Activated T-helper 17 cell treated with anti-CD3 and anti-CD28 coated beads, Interleukin-2, amount 50 U/mL, for 72 hours (primary cell): ENCODE results near the gene RAX2. TPM values are rescaled to one million over a fixed set of nuclear protein-coding genes. Genes with fewer than 3 reads are reported as not detected.
A peak's percentile ranks its signal among the peaks of the same experiment; 100 is the strongest.
"Not testable (repeated sequence)": the region's sequence is repeated elsewhere in the genome, so short reads cannot be mapped to it uniquely, and the experiment has no call there.

Experiments
- ATAC-seq: fragments of 150-1000 bp; cut with Tn5 transposase; replicated peaks from 2 replicates; pipeline ENCODE4 v1.10.0; 2021; ENCODE audit warnings: mild to moderate bottlenecking, moderate library complexity
- H3K27ac Mint-ChIP-seq: one replicate; pipeline ENCODE4 v1.8.0; 2022; ENCODE audit warnings: mixed read lengths
- H3K27me3 Mint-ChIP-seq: one replicate; pipeline ENCODE4 v1.8.0; 2022; ENCODE audit warnings: mixed read lengths
- H3K36me3 Mint-ChIP-seq: one replicate; pipeline ENCODE4 v1.8.0; 2022; ENCODE audit warnings: low read depth, mild to moderate bottlenecking, mixed read lengths
- H3K4me1 Mint-ChIP-seq: one replicate; pipeline ENCODE4 v1.8.0; 2022; ENCODE audit warnings: mixed read lengths
- H3K4me3 Mint-ChIP-seq: one replicate; pipeline ENCODE4 v1.8.0; 2022; ENCODE audit warnings: mild to moderate bottlenecking, mixed read lengths
- H3K9me3 Mint-ChIP-seq: one replicate; pipeline ENCODE4 v1.8.0; 2022; ENCODE audit warnings: mixed read lengths
- total RNA-seq, 2 donors: library from RNA; stranded (reverse); gene quantifications; one replicate each; pipeline ENCODE4 v1.2.3, GENCODE V29; 2022

RAX2 gene
- total RNA-seq, 2 donors from 2014 or later: not detected

DNA sequence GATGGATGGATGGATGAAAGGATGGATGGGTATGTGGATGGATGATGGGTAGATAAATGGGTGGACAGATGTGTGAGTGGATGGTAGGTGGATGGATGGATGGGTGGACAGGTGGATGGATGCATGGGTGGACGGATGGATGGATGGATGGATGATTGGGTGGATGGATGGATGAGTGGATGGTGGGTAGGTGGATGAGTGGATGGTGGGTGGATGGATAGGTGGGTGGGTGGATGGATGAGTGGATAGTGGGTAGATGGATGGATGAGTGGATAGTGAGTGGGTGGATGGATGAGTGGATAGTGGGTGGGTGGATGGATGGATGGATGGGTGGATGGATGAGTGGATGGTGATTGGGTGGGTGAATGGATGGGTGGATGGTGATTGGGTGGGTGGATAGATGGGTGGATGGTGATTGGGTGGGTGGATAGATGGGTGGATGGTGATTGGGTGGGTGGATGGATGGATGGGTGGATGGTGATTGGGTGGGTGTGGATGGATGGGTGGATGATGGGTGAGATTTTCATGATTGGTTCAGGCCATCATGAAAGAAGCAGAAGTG is 4.5 kb upstream of the RAX2 start:
- no peak overlapping the region for H3K27ac Mint-ChIP-seq
- no peak for ATAC-seq

DNA sequence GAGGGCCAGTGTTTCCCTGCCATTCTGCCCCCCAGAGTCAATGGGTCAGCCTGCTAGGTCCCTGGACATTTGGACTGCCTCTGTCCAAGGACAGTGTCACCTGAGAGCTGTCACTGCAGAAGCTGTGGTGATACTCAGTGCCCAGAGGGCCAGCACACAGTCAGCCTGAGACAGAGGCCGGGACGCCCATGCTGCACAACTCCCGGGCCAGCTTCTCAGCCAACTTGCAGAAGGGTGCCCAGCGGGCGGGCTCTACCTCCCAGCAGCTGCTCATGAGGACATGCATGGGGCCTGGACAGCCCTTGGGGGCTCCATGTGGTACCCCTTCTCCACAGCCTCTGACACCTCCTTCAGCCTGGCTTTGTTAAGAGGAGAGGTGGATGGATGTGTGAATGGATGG is 3.8 kb upstream of the RAX2 start:
- Mint-ChIP-seq H3K27me3 (no peaks in the 10 kb centered on the region), H3K4me3 (no peak overlapping the region), H3K4me1 (no peaks in the 10 kb centered on the region), H3K9me3 (no peaks in the 10 kb centered on the region), H3K36me3 (no peaks in the 10 kb centered on the region), H3K27ac (no peak overlapping the region)
- ATAC-seq: no peak

More for the DNA sequence above, 4.5 kb upstream of the RAX2 start:
- Mint-ChIP-seq H3K36me3 (no peaks in the 10 kb centered on the region), H3K9me3 (peaks cover 2% of the 10 kb centered on the region), H3K4me1 (no peaks in the 10 kb centered on the region), H3K4me3 (no peak overlapping the region), H3K27me3 (no peaks in the 10 kb centered on the region)

DNA sequence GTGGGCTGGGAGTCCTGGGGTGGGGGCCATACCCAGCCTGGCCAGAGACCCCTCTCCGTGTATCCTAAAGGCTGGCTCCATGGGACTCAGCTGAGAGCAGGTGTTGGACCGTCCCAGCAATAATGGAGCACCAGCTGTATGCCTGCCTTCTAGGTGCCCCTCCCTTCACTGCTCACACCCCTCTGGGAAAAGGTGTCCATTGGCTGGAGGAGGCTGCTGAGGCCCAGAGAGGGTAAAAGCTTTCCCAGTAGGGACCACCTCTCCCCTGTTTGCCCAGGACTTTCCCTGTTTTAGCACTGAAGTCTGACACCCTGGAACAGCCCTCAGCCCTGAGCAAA is 3.3 kb upstream of the RAX2 start:
- Mint-ChIP-seq H3K27ac (no peak overlapping the region), H3K36me3 (no peaks in the 10 kb centered on the region), H3K4me1 (no peaks in the 10 kb centered on the region), H3K27me3 (no peaks in the 10 kb centered on the region), H3K9me3 (no peaks in the 10 kb centered on the region), H3K4me3 (no peak overlapping the region)
- ATAC-seq: no peak

DNA sequence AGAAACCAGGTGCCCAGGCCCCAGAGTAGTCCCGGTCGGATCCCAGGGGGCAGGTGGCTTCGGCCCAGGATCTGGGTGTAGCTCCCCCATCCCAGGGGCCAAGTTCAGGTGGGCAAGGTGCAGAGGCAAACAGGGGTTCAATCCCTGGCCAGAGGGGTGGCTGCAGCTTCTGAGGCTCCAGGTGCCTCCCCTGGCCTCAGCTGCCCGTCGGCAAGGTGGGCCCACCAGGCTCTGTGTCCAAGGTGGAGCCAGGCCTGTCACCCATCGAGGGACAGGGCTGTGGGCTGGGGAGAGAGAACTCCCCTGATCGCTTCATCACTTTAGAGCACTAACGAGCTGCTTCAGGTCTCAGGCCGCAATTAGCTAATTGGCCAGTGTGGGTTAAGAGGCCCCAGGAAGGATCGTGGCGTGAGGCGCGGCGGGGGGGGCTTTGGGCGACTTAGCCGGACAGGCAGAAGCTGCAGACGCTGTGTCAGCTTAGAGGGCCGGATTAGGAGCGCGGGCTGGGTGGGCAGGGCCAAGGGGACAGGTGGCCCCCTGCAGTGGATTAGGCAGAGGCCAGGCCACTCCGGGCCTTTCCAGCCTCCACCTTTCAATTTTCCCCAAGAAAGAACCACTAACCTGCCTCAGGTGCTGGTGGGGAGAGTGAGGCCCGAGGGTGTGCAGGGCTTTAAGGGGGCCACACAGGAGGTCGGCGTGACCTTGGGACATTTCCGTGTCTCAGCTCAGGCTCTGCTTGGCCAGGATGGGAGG is 2.8 kb upstream of the RAX2 start:
- Mint-ChIP-seq H3K4me3 (no peak overlapping the region), H3K36me3 (no peaks in the 10 kb centered on the region), H3K27ac (peak overlapping the region; percentile 17), H3K4me1 (no peaks in the 10 kb centered on the region), H3K9me3 (no peaks in the 10 kb centered on the region), H3K27me3 (no peaks in the 10 kb centered on the region)
- no peak for ATAC-seq

DNA sequence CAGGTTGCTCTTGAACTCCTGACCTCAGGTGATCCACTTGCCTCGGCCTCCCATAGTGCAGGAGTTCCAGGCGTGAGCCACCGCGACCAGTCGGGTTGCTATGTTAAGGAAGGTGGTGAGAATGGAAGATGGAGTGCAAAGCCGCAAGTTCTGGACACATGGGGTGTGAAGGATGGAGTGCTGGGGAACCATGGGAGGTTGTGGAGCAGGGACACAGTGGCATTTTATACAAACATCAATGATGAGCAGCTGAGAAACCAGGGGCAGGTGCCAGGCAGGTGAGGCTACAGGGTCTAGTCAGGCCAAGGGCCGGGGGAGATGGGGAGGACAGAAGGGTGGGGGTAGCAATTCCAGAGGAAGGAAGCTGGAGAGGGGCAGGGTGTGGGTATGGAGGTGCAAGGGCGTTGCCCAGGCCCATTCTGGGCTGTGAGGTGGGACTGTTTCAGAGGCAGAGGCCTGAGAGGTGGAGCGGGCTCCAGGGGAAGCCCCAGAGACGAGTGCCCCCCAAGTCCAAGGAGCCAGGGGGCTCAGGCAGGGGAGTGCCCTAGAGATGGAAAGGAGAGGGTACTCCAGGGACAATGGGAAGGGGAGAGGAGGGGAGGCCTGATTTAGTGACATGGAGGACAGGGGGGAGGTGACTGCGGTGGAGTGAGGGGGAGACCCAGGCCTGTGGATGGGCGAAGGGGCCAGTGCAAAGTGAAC is 1.9 kb upstream of the RAX2 start:
- Mint-ChIP-seq H3K9me3 (no peaks in the 10 kb centered on the region), H3K4me3 (no peak overlapping the region), H3K36me3 (no peaks in the 10 kb centered on the region), H3K4me1 (no peaks in the 10 kb centered on the region), H3K27me3 (no peaks in the 10 kb centered on the region), H3K27ac (peak overlapping the region; percentile 17)
- no peak for ATAC-seq

DNA sequence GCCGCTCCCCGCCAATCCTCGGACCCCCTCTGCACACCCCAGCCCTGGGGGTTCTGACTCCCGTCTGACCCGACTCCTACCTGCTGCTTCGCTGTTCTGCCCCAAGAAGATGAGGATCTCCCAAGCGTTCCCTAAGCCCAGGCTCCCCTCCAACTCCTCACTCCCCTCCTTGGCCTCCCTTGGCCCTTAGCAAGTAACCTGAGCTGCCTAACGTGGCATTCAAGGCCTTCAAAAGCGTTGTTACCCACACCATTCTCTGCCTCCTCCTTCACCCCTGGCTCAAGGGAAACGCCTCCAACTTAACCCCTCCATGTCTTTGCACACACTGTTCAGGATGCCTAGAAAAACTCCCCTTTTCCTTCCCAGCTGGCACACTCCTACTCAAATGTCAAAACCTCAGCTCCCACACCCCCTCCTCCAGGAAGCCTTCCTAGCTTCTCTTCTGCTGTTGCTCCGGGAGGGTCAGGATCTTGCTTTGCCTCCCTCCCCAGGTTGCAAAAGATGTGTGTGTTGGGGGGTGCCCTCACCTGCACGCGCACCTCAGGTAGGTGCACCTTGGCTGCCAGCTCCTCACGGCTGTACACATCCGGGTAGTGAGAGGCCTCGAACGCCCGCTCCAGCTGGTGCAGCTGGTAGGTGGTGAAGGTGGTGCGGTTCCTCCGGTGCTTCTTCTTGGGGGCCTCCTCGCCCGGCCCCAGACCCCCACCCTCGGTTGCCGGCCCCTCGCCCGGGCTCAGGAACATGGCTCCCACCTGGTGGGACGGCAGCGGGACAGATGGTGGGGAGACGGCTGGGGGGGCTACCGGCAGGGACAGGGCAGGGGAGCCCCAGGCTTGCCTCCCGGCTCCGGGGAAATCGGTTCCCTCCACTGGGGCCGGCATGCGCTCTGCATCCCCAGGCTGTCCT is 775 bp downstream of the RAX2 start:
- Mint-ChIP-seq H3K4me1 (peaks cover 5% of the 10 kb centered on the region), H3K27ac (no peak overlapping the region), H3K9me3 (no peaks in the 10 kb centered on the region), H3K27me3 (no peaks in the 10 kb centered on the region), H3K4me3 (no peak overlapping the region), H3K36me3 (peaks cover 8% of the 10 kb centered on the region)
- ATAC-seq: no peak

DNA sequence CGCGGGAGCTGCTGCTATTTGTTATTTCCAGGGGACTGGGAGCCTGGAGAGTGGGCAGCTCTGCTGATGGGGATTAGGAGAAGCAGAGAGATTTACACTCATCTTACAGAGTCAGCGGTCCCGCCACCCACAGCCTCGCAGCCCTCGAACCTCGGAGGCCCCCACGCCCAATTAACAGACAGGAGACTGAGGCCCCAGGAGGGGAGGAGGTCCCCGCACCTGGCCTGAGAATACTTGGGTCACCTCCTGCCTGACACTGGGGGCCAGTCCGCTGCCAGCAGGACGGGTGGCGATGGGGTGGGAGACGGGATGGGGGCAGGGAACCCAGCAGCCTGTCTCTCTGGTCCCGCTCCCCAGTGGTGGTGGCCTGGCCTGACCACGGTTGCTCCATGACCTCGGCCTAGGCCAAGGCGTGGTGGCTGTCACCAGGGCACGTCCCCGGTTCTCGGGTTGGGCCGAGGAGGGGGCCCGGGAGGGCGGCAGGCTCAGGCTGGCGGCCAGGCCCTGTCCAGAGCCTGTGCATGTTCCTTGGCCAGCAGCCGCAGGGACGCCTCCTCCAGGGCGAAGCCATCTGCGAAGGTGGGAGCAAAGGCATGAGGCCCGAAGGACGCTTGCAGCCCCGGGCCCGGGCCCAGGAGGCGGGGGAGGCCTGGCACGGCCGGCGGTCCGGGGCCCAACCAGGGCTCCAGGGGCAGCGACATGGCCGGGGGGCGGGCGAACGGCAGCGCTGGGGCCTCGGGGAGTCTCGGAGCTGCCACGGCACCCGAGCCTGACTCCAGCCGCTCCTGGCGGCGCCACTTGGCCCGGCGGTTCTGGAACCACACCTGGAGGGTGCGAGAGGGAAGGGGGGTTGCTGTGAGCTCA is 1.7 kb downstream of the RAX2 start:
- Mint-ChIP-seq H3K4me3 (no peak overlapping the region), H3K4me1 (peaks cover 6% of the 10 kb centered on the region), H3K9me3 (no peaks in the 10 kb centered on the region), H3K27ac (no peak overlapping the region), H3K27me3 (no peaks in the 10 kb centered on the region), H3K36me3 (peaks cover 11% of the 10 kb centered on the region)
- no peak for ATAC-seq

DNA sequence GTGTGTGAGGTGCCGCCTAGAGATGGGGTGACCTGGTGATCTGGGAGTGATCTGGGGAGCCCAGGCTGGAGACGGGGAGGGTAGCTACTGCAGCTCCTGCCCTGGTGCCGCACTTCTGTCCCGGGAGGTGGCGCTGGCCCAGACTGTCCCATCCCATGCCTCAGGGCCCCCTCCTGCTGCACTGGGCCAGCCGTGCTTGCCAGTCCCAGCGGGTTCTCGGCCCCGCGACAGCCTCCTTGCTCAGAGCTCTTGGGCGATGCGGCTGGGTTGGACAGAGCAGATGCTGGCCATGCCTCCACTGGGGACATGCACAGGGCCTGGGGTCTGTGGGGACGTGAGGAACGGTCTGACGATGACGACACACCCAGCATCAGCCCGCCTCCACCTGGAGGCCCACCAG is 2.5 kb downstream of the RAX2 start:
- peaks cover 11% of the 10 kb centered on the region for H3K36me3 Mint-ChIP-seq
- no peaks in the 10 kb centered on the region for H3K27me3 Mint-ChIP-seq
- no peak for ATAC-seq
- H3K4me3 Mint-ChIP-seq: no peak overlapping the region
- H3K4me1 Mint-ChIP-seq: peaks cover 6% of the 10 kb centered on the region
- no peak overlapping the region for H3K27ac Mint-ChIP-seq
- no peaks in the 10 kb centered on the region for H3K9me3 Mint-ChIP-seq

DNA sequence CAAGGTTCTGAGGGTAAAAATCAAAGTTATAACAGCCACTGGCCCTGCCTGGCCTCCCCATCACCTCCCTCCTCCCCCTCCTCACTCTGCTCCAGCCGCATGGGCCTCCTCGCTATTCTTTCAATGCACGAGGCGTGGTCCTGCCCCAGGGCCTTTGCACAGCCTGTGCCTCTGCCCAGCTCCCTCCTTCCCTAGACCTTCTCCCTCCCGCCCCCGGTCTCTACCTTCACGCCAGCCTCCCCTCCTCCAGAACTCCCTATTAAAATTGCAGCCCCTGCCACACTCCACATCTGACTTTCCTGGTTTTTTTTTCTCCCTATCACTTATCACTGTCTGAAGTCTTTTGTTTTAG is 3.3 kb downstream of the RAX2 start:
- ATAC-seq: no peak
- Mint-ChIP-seq H3K27ac (no peak overlapping the region), H3K27me3 (no peaks in the 10 kb centered on the region), H3K4me3 (no peak overlapping the region), H3K9me3 (no peaks in the 10 kb centered on the region), H3K36me3 (peaks cover 11% of the 10 kb centered on the region), H3K4me1 (peaks cover 6% of the 10 kb centered on the region)

DNA sequence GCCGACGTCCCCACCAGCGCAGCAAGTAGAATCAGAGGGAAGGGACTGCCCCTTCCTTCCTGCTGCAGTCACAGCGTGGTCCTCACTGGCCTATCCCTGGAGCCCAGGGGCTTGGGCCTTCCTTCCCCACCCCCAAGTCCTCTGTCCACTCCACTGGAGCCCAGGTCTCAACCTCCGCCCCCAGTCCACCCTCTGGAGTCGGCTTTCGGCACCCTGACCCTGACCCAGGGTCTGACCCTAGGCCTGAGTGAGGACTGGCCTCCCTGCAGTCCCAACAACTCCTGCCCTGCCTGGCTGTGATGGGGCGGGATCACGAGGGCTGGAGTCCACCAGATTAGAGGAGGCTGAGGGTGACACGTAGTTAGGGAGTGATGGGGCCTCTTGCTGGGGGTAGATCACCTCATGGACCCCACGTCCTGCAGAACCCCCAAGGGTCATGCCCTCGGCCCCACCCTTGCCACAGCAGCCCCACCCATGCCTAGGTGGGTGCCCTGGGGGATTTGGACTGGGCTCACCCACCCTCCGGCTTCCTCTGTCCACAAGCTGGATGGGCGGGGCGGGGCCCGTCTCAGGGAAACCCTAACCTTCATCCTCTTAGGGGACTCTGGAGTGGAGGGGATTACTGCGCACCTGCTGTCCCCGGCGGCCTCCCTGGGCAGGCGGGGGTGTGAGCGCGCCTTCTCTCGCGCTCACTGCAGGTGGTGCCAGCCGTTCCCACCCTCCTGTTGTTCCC is 3.8 kb downstream of the RAX2 start:
- H3K4me3 Mint-ChIP-seq: no peak overlapping the region
- H3K4me1 Mint-ChIP-seq: peaks cover 6% of the 10 kb centered on the region
- ATAC-seq: no peak
- H3K27ac Mint-ChIP-seq: no peak overlapping the region
- no peaks in the 10 kb centered on the region for H3K27me3 Mint-ChIP-seq
- peaks cover 12% of the 10 kb centered on the region for H3K36me3 Mint-ChIP-seq
- H3K9me3 Mint-ChIP-seq: no peaks in the 10 kb centered on the region

DNA sequence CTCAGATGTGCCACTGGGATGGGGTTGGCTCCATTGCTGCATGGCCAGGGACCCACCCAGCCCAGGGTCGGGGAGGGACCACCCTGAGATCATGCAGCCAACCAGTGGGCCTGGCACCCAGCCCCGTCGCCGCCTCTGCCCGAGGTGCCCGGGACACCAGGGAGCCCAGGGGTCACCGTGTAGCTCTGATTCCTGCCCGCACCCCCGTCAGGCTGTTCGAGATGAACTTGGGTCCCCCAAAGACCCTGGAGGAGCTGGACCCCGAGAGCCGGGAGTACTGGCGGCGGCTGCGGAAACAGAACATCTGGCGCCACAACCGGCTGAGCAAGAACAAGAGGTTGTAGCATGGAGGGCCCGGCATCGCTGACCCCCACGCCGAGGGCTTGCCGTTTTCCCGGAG is 5.0 kb downstream of the RAX2 start:
- no peaks in the 10 kb centered on the region for H3K27me3 Mint-ChIP-seq
- peaks cover 13% of the 10 kb centered on the region for H3K4me1 Mint-ChIP-seq
- H3K27ac Mint-ChIP-seq: no peak overlapping the region
- peaks cover 21% of the 10 kb centered on the region for H3K36me3 Mint-ChIP-seq
- ATAC-seq: no peak
- H3K4me3 Mint-ChIP-seq: peak overlapping the region; percentile 50
- H3K9me3 Mint-ChIP-seq: no peaks in the 10 kb centered on the region

DNA sequence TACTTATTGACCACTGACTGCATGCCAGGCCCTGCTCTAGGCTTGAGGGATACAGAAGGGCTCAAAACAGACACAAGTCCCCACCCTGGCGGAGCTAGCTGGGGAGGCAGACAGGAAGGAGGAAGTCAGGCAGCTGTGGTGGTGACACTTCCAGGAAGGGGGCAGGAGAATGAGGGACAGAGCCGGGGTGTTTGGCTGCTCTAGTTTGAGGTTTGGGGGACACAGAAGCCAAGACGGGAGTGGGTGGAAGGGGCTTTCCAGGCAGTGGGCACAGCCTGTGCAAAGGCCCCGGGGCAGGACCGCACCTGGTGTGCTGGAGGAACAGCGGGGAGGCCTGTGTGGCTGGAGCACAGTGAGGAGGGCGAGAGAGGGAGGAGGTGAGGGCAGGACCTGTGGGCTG is 5.5 kb downstream of the RAX2 start:
- peaks cover 24% of the 10 kb centered on the region for H3K36me3 Mint-ChIP-seq
- no peak for ATAC-seq

DNA sequence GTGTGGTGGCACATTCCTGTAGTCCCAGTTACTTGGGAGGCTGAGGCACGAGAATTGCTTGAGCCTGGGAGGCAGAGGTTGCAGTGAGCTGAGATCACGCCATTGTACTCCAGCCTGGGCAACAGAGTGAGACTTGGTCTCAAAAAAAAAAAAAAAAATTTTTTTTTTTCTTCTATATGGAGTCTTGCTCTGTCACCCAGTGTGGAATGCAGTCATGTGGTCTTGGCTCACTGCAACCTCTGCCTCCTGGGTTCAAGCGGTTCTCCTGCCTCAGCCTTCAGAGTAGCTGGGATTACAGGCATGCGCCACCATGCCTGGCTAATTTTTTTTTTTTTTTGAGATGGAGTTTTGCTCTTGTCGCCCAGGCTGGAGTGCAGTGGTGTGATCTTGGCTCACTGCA is 6.3 kb downstream of the RAX2 start:
- Mint-ChIP-seq H3K4me1 (peaks cover 13% of the 10 kb centered on the region), H3K36me3 (peaks cover 32% of the 10 kb centered on the region)
- not testable (repeated sequence) for H3K9me3 Mint-ChIP-seq, ATAC-seq, H3K27me3 Mint-ChIP-seq, H3K4me3 Mint-ChIP-seq, H3K27ac Mint-ChIP-seq

More for the DNA sequence above, 5.5 kb downstream of the RAX2 start:
- Mint-ChIP-seq H3K9me3 (no peaks in the 10 kb centered on the region), H3K4me1 (peaks cover 13% of the 10 kb centered on the region), H3K4me3 (peak overlapping the region; percentile 50), H3K27me3 (no peaks in the 10 kb centered on the region), H3K27ac (peak overlapping the region; percentile 90)
